ENCODE data around the gene TMEM92.

GRCh38 chr17:50289991-50290702 lies 15.9 kb downstream of the TMEM92 start:
- TF ChIP-seq FOXM1 (IDR thresholded peaks at IDR 0.05; ENCODE audit: borderline replicate concordance) (no peak), TARDBP (IDR thresholded peaks at IDR 0.05) (no peak), HDGF (IDR thresholded peaks at IDR 0.05; ENCODE audit: borderline replicate concordance) (no peak), FOXK2 (IDR thresholded peaks at IDR 0.05) (no peak), SP1 (IDR thresholded peaks at IDR 0.05) (no peak), PKNOX1 (IDR thresholded peaks at IDR 0.05) (no peak), ARNT (IDR thresholded peaks at IDR 0.05) (no peak), FOXA1 (IDR thresholded peaks at IDR 0.05) (no peak)

Data from HEK293T (cell line).